Activated CD4-positive, alpha-beta T cell treated with anti-CD3 and anti-CD28 coated beads, Interleukin-2, amount 50 U/mL, for 48 hours (primary cell): ENCODE measurements around the gene ACOXL.

Experiments
- DNase-seq, 2 experiments: peaks; one replicate each; pipeline ENCODE4 v3.0.0-alpha.2; 2020

ACOXL gene

DNA sequence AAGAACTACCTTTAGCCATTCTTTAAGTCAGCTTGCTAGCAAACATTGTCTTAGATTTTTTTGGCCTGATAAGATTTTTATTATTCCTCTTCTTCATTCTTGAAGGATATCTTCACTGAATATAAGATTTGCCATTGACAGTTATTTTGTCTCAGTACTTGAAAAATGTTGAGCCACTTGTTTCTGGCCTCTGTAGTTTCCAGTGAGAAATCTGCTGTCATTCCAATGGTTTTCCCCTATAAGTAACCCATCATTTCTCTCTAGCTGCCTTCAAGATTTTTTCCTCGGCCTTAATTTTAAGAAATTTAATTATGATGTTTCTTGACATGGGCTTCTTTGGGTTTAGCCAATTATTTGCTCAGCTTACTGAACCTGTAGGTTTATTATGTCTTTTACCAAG lies 32.6 kb downstream of the ACOXL start:
- no peak for DNase-seq

DNA sequence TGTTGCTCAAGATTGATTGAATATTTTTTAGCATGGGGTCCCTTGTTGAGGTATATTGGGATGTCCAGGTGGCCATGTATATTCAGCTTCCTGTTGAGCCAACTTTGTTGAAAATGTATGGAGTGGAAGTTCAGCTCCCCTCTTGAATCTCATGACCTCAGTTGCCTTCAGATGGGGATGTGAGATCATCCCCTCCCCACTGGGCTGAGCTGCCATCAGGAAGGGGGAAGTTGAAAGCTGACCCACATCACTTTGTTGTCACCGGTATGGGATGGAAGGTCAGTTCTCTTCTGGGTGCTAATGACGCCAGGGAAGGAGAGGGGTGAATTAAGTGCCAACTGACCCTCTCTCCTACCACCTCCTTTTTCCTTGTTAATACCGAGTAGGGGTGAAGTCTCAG lies 33.9 kb downstream of the ACOXL start:
- DNase-seq: no peak

DNA sequence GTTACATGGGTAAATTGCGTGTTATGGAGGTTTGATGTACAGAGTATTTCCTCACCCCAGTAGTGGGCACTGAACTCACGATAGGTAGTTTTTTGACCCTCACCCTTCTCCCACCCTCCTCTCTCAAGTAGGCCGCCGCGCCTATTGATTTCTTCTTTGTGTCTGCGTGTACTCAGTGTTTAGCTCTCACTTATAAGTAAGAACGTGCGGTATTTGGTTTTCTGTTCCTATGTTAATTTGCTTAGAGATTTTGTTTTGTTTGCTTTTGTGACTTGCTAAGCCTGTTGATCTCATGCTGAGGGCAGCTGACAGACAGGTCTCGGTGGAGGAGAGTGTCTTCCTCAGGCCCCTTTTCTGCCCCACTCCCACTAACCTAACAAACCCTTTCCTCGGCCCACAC lies 36.2 kb downstream of the ACOXL start:
- DNase-seq: no peak

DNA sequence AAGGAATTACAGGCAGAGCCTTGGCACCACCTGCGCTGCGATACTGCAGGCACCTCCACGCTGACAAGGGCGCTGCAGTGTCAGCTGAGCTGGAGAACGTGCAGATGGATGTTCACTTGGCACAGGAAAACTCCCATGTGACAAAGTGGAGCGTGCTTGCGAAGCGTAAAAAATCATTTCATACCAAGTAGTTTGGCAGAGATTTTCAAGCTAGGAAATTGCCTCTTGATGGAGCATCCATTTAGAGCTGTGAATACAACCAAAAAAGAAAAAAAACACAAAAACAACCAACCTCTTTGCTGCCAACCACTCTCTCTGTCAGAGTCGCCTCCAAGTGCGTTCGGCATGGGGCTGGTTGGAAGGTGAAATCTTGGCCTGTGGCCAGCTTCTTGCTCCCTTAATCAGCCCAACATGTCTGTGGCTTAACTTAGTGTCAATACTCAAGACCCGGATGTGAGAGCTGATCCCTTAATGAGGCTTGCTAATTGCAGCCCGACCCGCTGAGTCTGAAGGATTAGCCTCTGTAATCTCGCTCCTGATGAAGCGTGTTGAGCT lies 38.1 kb downstream of the ACOXL start:
- DNase-seq: no peak

DNA sequence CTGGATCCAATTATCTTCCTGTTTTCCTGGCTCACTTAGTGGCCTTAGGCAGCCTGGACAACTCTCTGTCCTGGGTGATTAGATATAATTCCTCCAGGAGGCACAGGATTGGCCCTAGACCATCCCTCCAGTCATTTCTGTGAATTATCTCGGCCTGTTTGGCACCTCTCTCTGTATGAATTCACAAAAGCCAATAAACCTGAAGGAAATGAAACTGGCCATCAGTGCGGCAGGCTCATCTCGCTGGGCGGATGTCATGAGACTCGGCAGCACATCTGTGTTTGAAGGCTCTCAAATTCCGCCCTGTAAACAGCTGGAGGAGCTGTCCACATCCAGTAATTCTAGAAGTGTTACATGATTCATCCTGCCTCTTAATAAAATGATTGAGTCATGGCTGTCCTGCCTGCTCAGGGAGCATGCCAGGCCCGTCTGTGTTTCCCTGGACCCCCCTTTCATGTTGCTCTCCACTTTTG lies 38.6 kb downstream of the ACOXL start:
- no peak for DNase-seq

DNA sequence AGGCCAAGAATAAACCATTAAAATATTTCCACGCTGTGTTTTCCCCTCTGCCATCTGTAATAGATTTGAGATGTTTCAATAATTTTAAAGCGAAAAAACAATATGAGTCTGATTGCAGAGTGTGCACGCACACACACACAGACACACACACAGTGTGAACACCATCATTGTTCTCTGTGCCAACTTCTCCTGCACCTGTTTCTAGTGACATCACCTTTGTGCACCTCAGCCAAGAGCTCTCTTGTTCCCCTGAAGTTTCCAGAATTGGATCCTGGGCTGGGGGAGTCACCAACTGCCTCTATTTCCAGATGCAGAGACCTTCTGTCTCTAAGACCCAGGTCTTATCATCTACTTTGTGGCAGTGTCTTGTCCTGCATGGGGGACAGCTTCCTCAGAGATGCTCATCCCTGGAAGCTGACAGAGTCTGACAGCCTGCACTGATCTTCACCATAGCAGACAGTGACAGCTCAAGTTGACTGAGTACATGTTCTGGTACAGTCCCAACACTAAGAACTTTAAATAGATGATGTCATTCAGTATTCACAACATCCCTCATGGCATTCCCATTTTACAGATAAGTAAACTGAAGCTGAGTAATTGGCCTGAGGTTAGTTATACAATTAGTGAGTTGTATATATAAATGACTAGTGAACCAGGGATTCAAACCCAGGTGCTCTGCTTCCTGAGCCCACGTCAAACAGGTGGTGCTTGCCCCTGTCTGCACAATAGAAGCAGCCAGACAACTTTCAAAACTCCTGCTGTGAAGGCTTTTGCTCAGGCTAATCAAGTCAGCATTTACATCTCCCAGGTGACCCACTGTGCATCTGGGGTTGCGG lies 39.4 kb downstream of the ACOXL start:
- no peak for DNase-seq

DNA sequence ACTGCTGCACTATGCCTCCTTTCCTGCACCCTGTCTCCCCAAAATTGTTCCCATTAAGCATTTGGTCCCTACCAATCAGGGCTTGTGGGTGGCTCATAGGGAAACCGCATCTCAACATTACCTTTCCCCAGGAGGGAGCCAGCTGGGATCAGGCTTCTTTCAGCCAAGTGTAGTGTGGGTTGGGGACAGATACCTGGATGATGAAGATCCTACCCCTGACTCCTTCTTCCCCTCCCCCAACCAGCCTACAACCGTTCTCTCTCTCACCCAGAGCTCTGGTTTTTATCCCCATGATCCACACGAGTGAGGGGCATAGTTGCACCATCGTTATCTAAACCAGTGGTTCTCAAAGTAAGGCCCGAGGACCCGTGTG lies 40.0 kb downstream of the ACOXL start:
- DNase-seq: no peak

DNA sequence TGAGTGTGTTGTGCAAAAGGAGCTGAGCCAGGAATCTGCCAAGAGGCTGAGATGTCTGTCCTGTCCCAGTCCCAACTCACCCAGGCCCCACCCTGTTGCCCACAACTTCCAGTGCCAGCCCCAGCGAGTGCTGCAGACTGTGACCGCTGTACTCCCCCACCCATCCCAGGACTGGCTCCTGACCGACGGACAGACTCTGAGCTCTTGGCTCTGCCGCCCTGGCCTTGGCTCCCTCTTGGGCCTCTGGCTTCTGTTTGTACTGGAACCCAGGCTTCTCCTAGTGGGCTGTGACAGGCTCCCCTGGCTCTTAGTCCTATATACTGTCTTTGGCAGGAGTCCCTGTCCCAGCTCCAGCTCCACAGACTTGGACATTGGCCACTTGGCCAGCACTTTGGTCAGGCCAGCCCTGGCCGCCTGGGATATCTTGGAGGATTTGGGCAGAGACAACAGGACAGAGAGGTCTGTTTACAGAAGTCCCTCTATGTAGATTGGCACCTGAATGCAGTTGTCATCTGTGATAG lies 41.1 kb downstream of the ACOXL start:
- no peak for DNase-seq

DNA sequence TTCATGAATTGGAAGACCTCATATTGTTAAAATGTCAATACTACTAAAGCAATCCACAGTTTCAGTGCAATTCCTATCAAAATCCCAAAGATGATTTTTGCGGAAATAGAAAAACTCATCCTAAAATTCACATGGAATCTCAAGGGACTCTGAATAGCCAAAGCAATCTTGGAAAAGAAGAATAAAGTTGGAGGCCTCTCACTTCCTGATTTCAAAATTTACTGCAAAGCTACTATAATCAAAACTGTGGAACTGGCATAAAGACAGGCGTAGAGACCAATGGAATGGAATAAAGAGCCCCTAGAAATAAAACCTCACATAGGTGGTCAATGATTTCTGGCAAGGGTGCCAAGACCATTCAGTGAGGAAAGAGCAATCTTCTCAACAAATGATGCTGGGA lies 42.3 kb downstream of the ACOXL start:
- no peak for DNase-seq

DNA sequence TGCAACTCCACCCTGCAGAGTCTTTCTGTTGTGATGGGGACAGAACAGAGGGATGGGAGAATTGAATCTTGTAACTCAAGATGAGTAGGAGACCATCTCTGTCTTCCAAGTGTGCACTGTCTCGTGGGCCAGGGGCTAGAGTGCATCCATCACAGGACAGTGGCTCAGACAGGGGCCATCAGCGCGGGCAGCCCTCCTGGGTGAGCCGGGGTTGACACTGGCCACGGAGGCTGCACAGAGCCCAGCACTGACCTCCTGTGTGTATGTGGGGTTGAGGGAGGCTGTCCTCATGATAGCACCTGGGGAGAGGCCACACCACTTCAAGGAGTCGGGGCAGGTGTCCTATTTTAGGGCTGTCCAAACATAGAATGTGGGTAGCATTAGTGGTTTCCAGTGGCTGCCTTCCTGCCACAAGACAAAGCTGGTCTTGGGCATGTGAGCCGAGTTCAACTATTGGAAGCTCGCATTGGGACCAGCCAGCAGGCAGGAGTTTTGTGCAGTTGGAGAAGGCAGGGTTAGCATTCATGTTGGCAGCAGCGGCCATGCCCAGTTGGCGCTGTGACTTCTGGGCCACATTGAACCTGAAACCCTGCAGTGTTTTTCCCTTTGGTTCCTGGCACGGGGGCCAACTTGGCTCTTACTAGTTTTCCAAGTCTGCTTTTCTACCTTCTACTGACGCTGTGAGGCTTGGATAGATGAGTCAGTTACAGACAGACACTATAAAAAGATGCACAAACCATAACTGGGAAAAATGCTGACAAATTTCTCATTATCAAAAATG lies 45.3 kb downstream of the ACOXL start:
- no peak for DNase-seq

DNA sequence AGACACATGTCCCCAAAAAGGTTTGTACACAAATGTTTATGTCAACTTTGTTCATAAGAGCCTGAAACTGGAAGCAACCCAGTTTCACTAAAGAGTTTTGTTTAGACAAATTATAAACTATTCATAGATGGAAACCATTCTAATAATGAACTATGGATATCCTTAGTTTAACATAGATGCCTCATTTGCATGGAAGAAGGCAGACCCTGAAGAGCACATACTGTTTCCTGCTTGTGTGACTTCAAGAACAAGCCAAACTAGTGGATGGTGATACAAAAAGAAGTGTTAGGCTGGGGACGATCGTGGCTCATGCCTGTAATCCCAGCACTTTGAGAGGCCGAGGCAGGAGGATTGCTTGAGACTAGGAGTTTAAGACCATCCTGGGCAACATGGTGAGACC lies 48.1 kb downstream of the ACOXL start:
- DNase-seq: no peak

DNA sequence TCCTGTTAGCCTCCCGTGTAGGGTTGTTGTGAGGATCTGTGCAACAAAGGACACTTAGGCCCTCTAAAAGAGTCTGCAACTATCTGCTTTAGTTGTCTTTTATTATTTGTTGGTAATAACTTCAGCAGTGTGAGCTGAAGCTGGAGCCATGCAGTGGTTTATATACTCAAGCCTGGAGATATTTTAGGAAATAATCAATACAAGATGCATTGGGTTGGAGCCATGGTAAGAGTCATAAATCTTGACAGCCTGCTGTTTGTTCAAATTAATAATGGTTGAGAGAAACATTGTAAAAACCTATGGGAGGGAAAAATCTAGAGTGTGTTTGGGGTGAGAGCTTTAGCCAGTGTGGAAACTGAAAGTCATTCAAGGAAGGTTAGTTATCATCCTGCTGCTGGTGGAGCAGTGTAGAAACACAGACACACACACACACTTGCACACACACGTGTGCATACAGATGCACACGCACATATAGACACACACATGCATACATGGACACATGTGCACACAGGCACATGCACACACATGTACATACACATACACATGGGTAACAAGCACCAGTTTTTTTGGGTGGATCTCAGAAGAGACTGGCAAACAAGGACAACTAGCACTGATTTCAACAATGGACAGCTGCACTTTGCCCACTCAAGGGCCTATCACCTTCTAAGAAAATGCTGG lies 51.0 kb downstream of the ACOXL start:
- DNase-seq: no peak

DNA sequence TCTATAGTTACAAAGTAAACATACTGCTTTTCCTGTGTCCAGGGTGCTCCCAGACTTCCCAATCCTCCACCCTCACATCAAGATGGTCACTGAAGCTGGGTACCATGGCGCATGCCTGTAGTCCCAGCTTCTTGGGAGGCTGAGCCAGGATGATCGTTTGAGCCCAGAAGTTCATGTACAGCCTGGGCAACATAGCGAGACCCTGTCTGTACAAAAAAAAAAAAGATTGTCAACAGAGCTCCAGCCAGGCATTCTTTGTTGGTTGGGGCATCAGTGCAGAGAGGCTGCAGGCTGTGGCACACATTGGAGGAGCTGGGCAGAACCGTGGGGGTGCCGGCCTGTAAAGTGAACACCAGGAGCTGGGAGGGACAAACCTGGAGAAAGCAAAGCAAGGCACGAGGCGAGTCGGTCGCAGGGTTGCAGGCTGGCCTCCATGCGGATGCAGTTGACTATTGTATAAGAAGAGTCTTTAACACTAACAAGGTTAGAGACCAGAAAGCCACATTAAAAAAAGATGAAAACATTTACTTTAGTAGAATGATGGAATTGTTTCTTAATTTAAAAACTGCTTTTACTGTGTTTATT lies 51.8 kb downstream of the ACOXL start:
- no peak for DNase-seq

DNA sequence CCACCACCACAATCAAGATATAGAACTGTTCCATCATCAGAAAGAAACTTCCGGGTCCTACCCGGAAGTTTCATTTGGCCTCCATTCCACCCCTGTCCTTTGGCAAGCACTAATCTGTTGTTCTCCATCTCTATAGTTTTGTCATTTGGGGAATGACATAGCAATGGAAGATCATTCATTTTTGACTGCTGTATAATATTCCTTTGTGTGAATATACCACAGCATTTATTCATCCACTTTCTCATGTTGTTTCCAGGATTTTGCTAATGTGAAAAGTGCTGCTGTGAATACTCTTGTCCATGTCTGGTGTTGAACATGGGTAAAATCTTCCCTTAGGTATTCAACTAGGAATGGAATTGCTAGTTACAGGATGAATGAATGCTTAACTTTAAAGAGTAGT lies 53.1 kb downstream of the ACOXL start:
- no peak for DNase-seq

DNA sequence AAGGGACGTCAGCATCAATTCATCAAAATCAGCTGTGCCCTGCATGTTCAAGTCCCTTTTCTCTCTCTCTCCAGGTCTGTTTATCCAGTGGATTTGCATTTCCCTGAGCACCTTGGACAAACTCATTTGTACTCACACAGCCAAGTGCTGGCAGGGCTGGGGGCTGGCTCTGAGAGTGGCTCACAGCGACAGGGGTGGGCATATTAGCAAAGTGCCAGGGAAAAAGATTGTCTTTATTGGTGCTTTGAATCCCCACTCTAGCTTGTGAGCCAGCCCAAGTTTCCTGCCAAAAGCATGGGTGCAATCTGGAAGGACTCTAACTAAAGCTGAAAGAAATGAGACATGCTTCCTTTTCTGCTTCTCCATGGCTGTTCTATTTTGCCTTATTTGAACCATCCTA lies 56.6 kb downstream of the ACOXL start:
- DNase-seq: no peak

DNA sequence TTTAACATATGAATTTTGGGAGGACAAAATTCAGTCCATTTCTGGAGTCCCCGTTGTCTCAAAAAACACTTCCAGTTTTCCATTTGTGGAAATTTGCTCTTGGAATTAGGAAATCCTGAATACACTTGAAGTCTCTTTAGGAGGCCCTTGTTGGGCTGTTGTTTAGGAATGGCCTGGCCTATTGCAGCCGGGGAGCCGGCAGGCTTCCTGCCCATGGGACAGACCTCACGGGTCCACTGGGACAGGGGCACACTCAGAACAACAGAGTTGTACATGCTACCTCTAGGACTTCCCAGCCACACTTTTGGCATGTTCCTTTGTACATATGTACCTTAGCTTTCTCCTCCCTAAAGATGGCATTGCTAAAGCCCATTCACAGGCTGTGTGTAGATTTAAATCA lies 57.3 kb downstream of the ACOXL start:
- no peak for DNase-seq

DNA sequence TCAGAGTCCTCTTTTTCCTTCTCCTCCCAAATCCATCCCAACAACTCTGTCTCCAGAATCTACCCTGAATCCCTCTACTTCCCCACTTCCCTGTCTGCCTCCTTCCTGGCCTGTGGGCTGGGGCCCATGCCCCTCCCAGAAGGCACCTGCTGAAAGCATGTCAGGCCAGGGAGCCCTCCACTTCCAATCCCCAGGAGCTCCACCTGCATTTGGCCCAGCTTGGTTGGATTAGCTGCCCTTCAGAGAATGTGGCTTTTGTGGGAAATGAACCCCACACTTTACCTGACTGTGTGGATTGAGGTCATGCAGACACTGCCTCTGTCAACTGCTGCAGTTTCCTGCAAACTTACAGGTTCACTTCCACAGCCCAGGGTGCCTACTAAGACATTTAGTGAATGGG lies 58.5 kb downstream of the ACOXL start:
- no peak for DNase-seq

DNA sequence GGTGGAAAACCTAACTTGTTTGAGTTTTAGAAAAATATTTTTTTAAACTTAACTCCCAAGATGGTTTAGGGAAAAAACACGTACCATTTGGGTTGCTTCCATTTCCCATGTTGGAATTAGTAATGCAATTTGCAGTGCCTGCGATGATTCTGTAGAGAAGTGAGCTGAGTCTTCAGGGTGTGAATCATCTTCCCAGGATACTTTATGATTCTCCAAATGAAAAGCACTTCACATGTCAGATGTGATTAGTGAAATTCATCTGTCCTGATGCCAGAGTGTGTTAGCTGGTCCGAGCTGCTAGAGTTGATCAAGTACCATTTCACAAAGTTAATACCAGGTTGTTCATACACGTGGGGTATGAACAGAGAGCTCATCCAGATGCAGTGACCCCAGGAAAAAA lies 59.1 kb downstream of the ACOXL start:
- DNase-seq: no peak

DNA sequence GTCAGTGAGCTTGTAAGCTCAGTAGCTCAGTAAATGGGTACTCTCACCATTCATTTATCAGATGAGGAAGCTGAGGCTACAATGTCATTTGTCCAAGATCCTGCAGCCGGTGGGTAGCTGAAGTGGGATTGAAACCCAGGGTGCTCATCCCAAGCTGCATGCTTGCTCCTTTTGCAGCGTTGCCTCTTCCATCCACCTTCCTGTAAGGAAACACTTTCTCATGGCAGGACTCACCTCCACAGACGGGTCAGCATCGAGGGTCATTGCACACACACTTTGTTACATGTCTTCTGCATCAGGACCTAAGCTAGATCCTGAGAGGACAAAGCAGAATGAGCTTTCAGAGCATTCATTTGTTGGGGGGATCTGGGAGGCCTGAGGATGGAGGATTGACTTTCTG lies 60.7 kb downstream of the ACOXL start:
- no peak for DNase-seq

DNA sequence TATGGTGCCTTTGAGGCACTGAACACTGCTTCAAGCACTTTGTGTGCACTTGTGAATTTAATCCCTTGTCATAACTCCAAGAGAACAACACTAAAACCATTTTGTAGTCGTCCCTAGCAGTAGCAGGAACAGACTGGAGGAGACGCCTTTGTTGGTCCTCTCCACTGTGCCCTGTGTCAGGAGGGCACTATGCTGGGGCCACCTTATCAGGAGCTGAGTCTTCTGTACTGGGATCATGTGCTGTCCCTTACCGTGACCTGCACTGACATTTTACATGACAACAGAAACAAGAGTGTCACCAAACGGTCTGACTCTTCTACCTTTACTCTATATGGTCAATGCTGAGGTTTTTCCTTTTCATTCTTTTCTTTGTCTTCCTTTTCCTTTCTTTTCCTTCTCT lies 62.0 kb downstream of the ACOXL start:
- no peak for DNase-seq

DNA sequence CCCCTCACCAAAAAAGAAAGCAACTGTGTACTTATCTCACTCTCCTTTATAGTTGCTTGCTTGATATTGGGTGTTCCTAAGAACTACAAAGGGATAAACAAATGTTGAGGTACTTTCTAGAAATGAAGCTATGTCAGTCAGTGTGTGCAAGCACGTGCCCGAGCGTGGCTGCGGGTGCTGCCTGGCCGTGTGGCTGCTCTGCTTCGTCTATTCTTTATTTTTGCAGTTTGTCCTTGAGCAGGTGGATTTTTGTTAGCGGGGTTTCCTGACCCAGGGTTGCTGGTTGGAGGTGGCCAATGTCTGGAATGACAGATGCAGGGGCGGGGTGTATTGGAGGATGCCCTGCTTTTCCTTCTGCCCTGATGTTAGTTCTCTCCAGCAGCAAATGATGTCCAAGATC lies 62.6 kb downstream of the ACOXL start:
- DNase-seq: no peak

DNA sequence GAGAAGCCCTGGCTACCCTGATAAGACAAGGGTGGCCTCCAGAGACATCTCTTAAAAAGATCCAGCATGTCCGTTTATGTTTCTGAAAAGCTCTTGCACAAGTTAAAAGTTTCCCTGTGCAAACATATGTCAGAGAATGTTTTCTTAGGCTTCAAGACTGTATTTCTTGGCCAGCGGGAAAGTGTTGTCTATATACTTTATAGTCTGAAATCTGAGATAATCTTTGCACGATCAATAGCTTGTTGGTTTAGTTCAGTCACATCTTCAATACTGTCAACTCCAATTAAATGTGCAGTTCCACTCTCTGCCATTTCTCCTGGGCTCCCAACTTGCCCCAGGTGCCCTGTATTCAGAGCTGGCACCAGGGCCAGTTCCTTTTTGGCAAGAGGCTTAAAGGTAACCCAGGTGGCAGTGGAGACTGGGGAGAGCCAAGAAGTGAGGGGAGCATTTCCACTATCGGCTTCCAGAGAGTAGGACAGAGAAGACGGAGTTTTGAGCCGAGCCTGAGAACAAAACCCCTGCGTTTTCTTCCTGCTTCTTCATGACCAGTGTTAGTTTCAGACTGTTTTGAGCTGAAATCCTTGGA lies 64.4 kb downstream of the ACOXL start:
- no peak for DNase-seq

DNA sequence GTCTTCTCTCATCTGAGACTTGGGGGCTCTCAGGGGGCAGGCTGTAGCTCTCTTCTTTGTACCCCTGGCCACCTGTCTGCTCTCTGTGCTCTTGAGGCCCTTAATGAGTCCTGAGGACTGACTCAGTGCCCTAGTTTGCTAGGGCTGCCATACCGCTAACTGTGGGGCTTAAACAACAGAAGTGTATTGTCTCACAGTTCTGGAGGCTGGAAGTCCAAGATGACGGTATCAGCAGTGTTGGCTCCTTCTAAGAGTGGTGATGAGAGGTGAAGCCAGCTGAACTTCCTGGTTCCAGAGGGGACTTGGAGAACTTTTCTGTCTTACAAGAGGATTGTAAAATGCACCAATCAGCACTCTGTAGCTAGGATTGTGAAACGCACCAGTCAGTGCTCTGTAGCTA lies 67.0 kb downstream of the ACOXL start:
- DNase-seq: no peak
